RWPE2 (cell line): ENCODE results near the gene MAPK10.

ENCODE experiments used
- ATAC-seq: fragments of 200-7000 bp; cut with Tn5 transposase; 3 replicates; pipeline ENCODE4 v1.9.1; 2021; ENCODE audit warnings: low read depth
- DNase-seq: peaks from one replicate; pipeline ENCODE4 v3.0.0-alpha.2; 2020; ENCODE audit warnings: low spot score
- H3K27ac ChIP-seq: fragments of 450-650 bp; 2 replicates; pipeline ENCODE4 v1.5.1; 2017; ENCODE audit warnings: mild to moderate bottlenecking; ENCODE audit not compliant: poor library complexity, severe bottlenecking
- H3K27me3 ChIP-seq: fragments of 250-450 bp; sonication (Bioruptor Pico); 2 replicates; pipeline ENCODE4 v1.5.1; 2021; ENCODE audit warnings: mild to moderate bottlenecking, moderate library complexity; ENCODE audit not compliant: insufficient read depth, poor library complexity, severe bottlenecking
- H3K36me3 ChIP-seq: fragments of 250-450 bp; sonication (Bioruptor Pico); 2 replicates; pipeline ENCODE4 v1.5.1; 2020; ENCODE audit warnings: low read depth, mild to moderate bottlenecking, moderate library complexity
- H3K4me1 ChIP-seq: fragments of 250-450 bp; sonication (Bioruptor Pico); 2 replicates; pipeline ENCODE4 v1.5.1; 2021; ENCODE audit warnings: mild to moderate bottlenecking, moderate library complexity; ENCODE audit not compliant: insufficient read depth, poor library complexity, severe bottlenecking
- H3K4me3 ChIP-seq: fragments of 250-450 bp; sonication (Bioruptor Pico); 2 replicates; pipeline ENCODE4 v1.5.1; 2021; ENCODE audit warnings: mild to moderate bottlenecking, moderate library complexity; ENCODE audit not compliant: severe bottlenecking
- H3K9me3 ChIP-seq: fragments of 250-450 bp; sonication (Bioruptor Pico); 2 replicates; pipeline ENCODE4 v1.5.1; 2021; ENCODE audit warnings: mild to moderate bottlenecking, moderate library complexity; ENCODE audit not compliant: severe bottlenecking
- TF ChIP-seq, protein P1 (sequence below): fragments of 450-650 bp; IDR thresholded peaks from one replicate; pipeline ENCODE4 v1.5.1; 2017; ENCODE audit warnings: mild to moderate bottlenecking, moderate library complexity; ENCODE audit not compliant: poor library complexity, severe bottlenecking

The MAPK10 gene

GRCh38 chr4:86050496-86050895 is 309.4 kb downstream of the MAPK10 start:
- no peak overlapping the region for H3K27ac ChIP-seq
- no peaks in the 10 kb centered on the region for H3K27me3 ChIP-seq
- H3K36me3 ChIP-seq, result no peaks in the 10 kb centered on the region
- TF ChIP-seq, protein P1, sequence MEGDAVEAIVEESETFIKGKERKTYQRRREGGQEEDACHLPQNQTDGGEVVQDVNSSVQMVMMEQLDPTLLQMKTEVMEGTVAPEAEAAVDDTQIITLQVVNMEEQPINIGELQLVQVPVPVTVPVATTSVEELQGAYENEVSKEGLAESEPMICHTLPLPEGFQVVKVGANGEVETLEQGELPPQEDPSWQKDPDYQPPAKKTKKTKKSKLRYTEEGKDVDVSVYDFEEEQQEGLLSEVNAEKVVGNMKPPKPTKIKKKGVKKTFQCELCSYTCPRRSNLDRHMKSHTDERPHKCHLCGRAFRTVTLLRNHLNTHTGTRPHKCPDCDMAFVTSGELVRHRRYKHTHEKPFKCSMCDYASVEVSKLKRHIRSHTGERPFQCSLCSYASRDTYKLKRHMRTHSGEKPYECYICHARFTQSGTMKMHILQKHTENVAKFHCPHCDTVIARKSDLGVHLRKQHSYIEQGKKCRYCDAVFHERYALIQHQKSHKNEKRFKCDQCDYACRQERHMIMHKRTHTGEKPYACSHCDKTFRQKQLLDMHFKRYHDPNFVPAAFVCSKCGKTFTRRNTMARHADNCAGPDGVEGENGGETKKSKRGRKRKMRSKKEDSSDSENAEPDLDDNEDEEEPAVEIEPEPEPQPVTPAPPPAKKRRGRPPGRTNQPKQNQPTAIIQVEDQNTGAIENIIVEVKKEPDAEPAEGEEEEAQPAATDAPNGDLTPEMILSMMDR, result no peak
- H3K4me1 ChIP-seq, result peaks cover 3% of the 10 kb centered on the region
- ATAC-seq (no peak), DNase-seq (no peak)
- H3K4me3 ChIP-seq, result no peak overlapping the region
- no peaks in the 10 kb centered on the region for H3K9me3 ChIP-seq

DNA sequence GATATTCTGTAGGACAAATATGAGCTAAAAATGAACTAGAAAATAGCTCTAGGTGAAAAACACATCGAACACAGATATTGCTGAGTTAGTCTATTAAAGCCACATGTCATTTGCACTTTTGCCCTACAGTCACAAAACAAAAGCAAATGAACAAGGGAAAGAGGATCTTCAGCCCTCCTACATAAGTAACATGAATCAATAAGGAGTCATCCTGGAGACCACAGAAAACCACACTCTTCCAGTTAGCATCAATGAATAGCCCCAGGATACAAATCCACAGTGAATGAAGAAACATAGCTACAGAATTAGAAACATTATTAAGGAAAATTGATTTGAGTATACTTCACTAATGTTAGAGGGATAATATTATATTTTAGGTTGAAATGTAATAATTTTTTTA is 311.4 kb downstream of the MAPK10 start:
- DNase-seq, result no peak
- no peak overlapping the region for H3K27ac ChIP-seq
- H3K27me3 ChIP-seq, result no peaks in the 10 kb centered on the region
- H3K9me3 ChIP-seq, result no peaks in the 10 kb centered on the region
- ATAC-seq, result peak; percentile 66; the same call in 2 of the 3 replicates
- no peak overlapping the region for H3K4me3 ChIP-seq
- no peaks in the 10 kb centered on the region for H3K36me3 ChIP-seq
- TF ChIP-seq, protein P1, result no peak
- H3K4me1 ChIP-seq, result peaks cover 3% of the 10 kb centered on the region

GRCh38 chr4:86044593-86044985 is 315.3 kb downstream of the MAPK10 start:
- DNase-seq (no peak), ATAC-seq (no peak)
- peaks cover 3% of the 10 kb centered on the region for H3K4me1 ChIP-seq
- H3K4me3 ChIP-seq, result no peak overlapping the region
- no peak overlapping the region for H3K27ac ChIP-seq
- TF ChIP-seq, protein P1, result no peak
- no peaks in the 10 kb centered on the region for H3K9me3 ChIP-seq
- no peaks in the 10 kb centered on the region for H3K27me3 ChIP-seq
- H3K36me3 ChIP-seq, result no peaks in the 10 kb centered on the region

- TF ChIP-seq, protein P1, result peak; percentile 87
- Histone ChIP-seq H3K9me3 (no peaks in the 10 kb centered on the region), H3K4me3 (no peak overlapping the region), H3K4me1 (peaks cover 3% of the 10 kb centered on the region), H3K27me3 (no peaks in the 10 kb centered on the region), H3K36me3 (no peaks in the 10 kb centered on the region), H3K27ac (no peak overlapping the region)
- DNase-seq (no peak), ATAC-seq (peak; percentile 73)
Observed at GRCh38 chr4:86043755-86044592, 315.9 kb downstream of the MAPK10 start.

- Histone ChIP-seq H3K27ac (no peak overlapping the region), H3K4me3 (no peak overlapping the region), H3K36me3 (no peaks in the 10 kb centered on the region), H3K9me3 (no peaks in the 10 kb centered on the region), H3K4me1 (peaks cover 25% of the 10 kb centered on the region), H3K27me3 (no peaks in the 10 kb centered on the region)
- ATAC-seq (no peak), DNase-seq (no peak)
- TF ChIP-seq, protein P1, result no peak
Observed at GRCh38 chr4:86038037-86038436, 321.8 kb downstream of the MAPK10 start.
